IMR-90 (cell line): Measurements from ENCODE around the gene QRFP. TPM values are rescaled to one million over a fixed set of nuclear protein-coding genes. Genes with fewer than 3 reads are reported as not detected.

ENCODE experiments used
- ATAC-seq: fragments of 200-7000 bp; cut with Tn5 transposase; 2 replicates; pipeline ENCODE4 v1.9.1; 2020; ENCODE audit warnings: low read depth, mild to moderate bottlenecking, moderate library complexity
- BruUV-seq: library from RNA; stranded (reverse); fragments of 400-500 nt; replicated peaks from 2 replicates; lab custom pipeline; 2021; lab: Mats Ljungman, UMichigan
- CTCF ChIA-PET: fragments of 300-600 bp; formaldehyde crosslinking; extraction: SDS; loops from one replicate; lab custom pipeline; 2021; ENCODE audit warnings: antibody characterized with exemption; lab: Yijun Ruan, JAX
- POLR2A ChIA-PET: fragments of 300-600 bp; sonication (Branson Sonifier 250); formaldehyde crosslinking; loops from one replicate; lab custom pipeline; 2022; ENCODE audit warnings: antibody characterized with exemption; ENCODE audit not compliant: unreplicated experiment; lab: Charles Lee
- DNase-seq: peaks from one replicate; pipeline ENCODE4 v3.0.0; 2013
- H2AFZ ChIP-seq: replicated peaks from 2 replicates; pipeline ENCODE3; 2013; ENCODE audit warnings: low read length, mild to moderate bottlenecking; ENCODE audit not compliant: poor library complexity
- H2AK5ac ChIP-seq: 2 replicates; pipeline ENCODE4 v1.6.1; 2013; ENCODE audit warnings: low read depth, low read length, inconsistent platforms
- H2AK9ac ChIP-seq: replicated peaks from 2 replicates; pipeline ENCODE3; 2013; ENCODE audit warnings: mild to moderate bottlenecking, low read depth, low read length, moderate library complexity; ENCODE audit not compliant: poor library complexity
- H2BK120ac ChIP-seq: 2 replicates; pipeline ENCODE4 v1.6.1; 2013; ENCODE audit warnings: low read depth, low read length, inconsistent platforms
- H2BK15ac ChIP-seq: 3 replicates; pipeline ENCODE4 v1.6.1; 2013; ENCODE audit warnings: low read depth, low read length, inconsistent platforms
- H2BK20ac ChIP-seq: 2 replicates; pipeline ENCODE4 v1.6.1; 2013; ENCODE audit warnings: low read depth, mild to moderate bottlenecking, inconsistent platforms, low read length, moderate library complexity
- H2BK5ac ChIP-seq: 2 replicates; pipeline ENCODE4 v1.6.1; 2013; ENCODE audit warnings: mild to moderate bottlenecking, low read depth, low read length, inconsistent platforms; ENCODE audit not compliant: poor library complexity, severe bottlenecking
- H3K14ac ChIP-seq: replicated peaks from 2 replicates; pipeline ENCODE4 v1.6.1; 2013; ENCODE audit warnings: low read depth, low read length, inconsistent platforms
- H3K18ac ChIP-seq: 2 replicates; pipeline ENCODE4 v1.6.1; 2013; ENCODE audit warnings: low read depth, low read length, control low read depth
- H3K23ac ChIP-seq: 2 replicates; pipeline ENCODE4 v1.6.1; 2013; ENCODE audit warnings: low read depth, low read length, inconsistent platforms
- H3K27ac ChIP-seq: 2 replicates; pipeline ENCODE4 v1.5.1; 2013; ENCODE audit warnings: mild to moderate bottlenecking, control low read depth, low read length; ENCODE audit not compliant: insufficient read depth
- H3K27me3 ChIP-seq: 2 replicates; pipeline ENCODE4 v1.6.1; 2013; ENCODE audit warnings: low read length; ENCODE audit not compliant: control insufficient read depth, insufficient read depth
- H3K36me3 ChIP-seq: 2 replicates; pipeline ENCODE4 v1.6.1; 2013; ENCODE audit warnings: low read length, mixed read lengths; ENCODE audit not compliant: control insufficient read depth, insufficient read depth
- H3K4ac ChIP-seq: 2 replicates; pipeline ENCODE4 v1.6.1; 2013; ENCODE audit warnings: low read depth, low read length, inconsistent platforms
- H3K4me1 ChIP-seq: 2 replicates; pipeline ENCODE4 v1.6.1; 2013; ENCODE audit warnings: low read length, mixed read lengths; ENCODE audit not compliant: control insufficient read depth, insufficient read depth
- H3K4me2 ChIP-seq: 2 replicates; pipeline ENCODE4 v1.6.1; 2013; ENCODE audit warnings: low read depth, mild to moderate bottlenecking, control low read depth, low read length, moderate library complexity
- H3K4me3 ChIP-seq: 2 replicates; pipeline ENCODE4 v1.5.1; 2013; ENCODE audit warnings: low read depth, mild to moderate bottlenecking, control low read depth, low read length, moderate library complexity; ENCODE audit not compliant: insufficient read depth
- H3K56ac ChIP-seq: 2 replicates; pipeline ENCODE4 v1.6.1; 2013; ENCODE audit warnings: low read length, inconsistent platforms; ENCODE audit not compliant: insufficient read depth; ENCODE audit errors: extremely low read depth
- H3K79me1 ChIP-seq, 2 experiments: 2 replicates each; pipeline ENCODE4 v1.6.1; 2013; ENCODE audit warnings: low read length in 2 of 2, inconsistent platforms in 1 of 2, low read depth in 1 of 2
- H3K9ac ChIP-seq: 2 replicates; pipeline ENCODE4 v1.6.1; 2013; ENCODE audit warnings: low read depth, low read length, control low read depth
- H3K9me1 ChIP-seq: 2 replicates; pipeline ENCODE4 v1.6.1; 2013; ENCODE audit warnings: low read length, inconsistent platforms; ENCODE audit not compliant: insufficient read depth
- H3K9me3 ChIP-seq: 2 replicates; pipeline ENCODE4 v1.6.1; 2013; ENCODE audit warnings: low read length; ENCODE audit not compliant: control insufficient read depth, insufficient read depth
- H4K20me1 ChIP-seq: 2 replicates; pipeline ENCODE4 v1.6.1; 2013; ENCODE audit warnings: low read length, inconsistent platforms; ENCODE audit not compliant: insufficient read depth
- H4K5ac ChIP-seq: 2 replicates; pipeline ENCODE4 v1.6.1; 2013; ENCODE audit warnings: mild to moderate bottlenecking, low read depth, low read length, control low read depth
- H4K8ac ChIP-seq, 2 experiments: 2 replicates each; pipeline ENCODE4 v1.6.1; 2013; ENCODE audit warnings: low read depth in 2 of 2, low read length in 2 of 2, control low read depth in 1 of 2, inconsistent platforms in 1 of 2
- H4K91ac ChIP-seq: 2 replicates; pipeline ENCODE4 v1.6.1; 2013; ENCODE audit warnings: low read depth, low read length, inconsistent platforms; ENCODE audit not compliant: insufficient read depth
- CEBPB ChIP-seq: IDR thresholded peaks from 2 replicates; pipeline ENCODE4 v1.6.1; 2012; ENCODE audit warnings: low read depth, low read length, improper control_type of control experiment
- CHD1 ChIP-seq: IDR thresholded peaks from 2 replicates; pipeline ENCODE4 v1.6.1; 2012; ENCODE audit warnings: low read depth, low read length, improper control_type of control experiment
- MAFK ChIP-seq: IDR thresholded peaks from 2 replicates; pipeline ENCODE4 v1.6.1; 2012; ENCODE audit warnings: low read depth, low read length, improper control_type of control experiment
- MAZ ChIP-seq: IDR thresholded peaks from 2 replicates; pipeline ENCODE4 v1.6.1; 2012; ENCODE audit warnings: low read depth, mild to moderate bottlenecking, low read length, improper control_type of control experiment, moderate library complexity, borderline replicate concordance
- MXI1 ChIP-seq: IDR thresholded peaks from 2 replicates; pipeline ENCODE4 v1.6.1; 2012; ENCODE audit warnings: low read depth, mild to moderate bottlenecking, low read length, moderate library complexity, borderline replicate concordance
- NFE2L2 ChIP-seq: fragments of 150-350 bp; IDR thresholded peaks from 2 replicates; pipeline ENCODE4 v1.6.1; 2016; ENCODE audit warnings: low read depth, mild to moderate bottlenecking, low read length
- RFX5 ChIP-seq: IDR thresholded peaks from 2 replicates; pipeline ENCODE4 v1.8.0; 2012; ENCODE audit warnings: low read depth, mild to moderate bottlenecking, low read length, moderate library complexity
- SMC3 ChIP-seq: fragments of 150-350 bp; IDR thresholded peaks from 2 replicates; pipeline ENCODE4 v1.6.1; 2016; ENCODE audit warnings: low read depth, mild to moderate bottlenecking, antibody characterized with exemption, low read length, moderate library complexity
- WGBS, 2 experiments: methylation state at CpG; one replicate each; pipeline versions ENCODE4 v1.1.5 to v1.1.7; 2013; ENCODE audit warnings: missing lambda C conversion rate in 2 of 2; ENCODE audit not compliant: insufficient read length in 1 of 2; ENCODE audit errors: extremely low coverage in 2 of 2; 5-methylcytosine and 5-hydroxymethylcytosine counted together
- dilution Hi-C: fragments of 300-500 bp; cut with HindIII; formaldehyde crosslinking; loops from one replicate; pipeline ENCODE4 v1.14.3; 2018; ENCODE audit warnings: low sequenced_read_pairs; ENCODE audit not compliant: unreplicated experiment
- in situ Hi-C: fragments of 300-500 bp; cut with MboI; formaldehyde crosslinking; loops from 3 replicates; pipeline ENCODE4 v1.14.3; 2019; ENCODE audit warnings: low sequenced_read_pairs, inconsistent platforms, mixed read lengths
- intact Hi-C: fragments of 100-400 bp; cut with micrococcal nuclease; formaldehyde crosslinking; loops from 2 replicates; pipeline ENCODE4 v1.10.0; 2022
- polyA plus RNA-seq, 3 experiments: library from polyadenylated mRNA; depleted of rRNA; stranded (reverse); fragments of >200 nt; gene quantifications; 2 replicates each; pipeline ENCODE4 v1.2.3, GENCODE V29; 2012; ENCODE audit warnings: low replicate concordance in 1 of 3
- total RNA-seq: library from RNA; depleted of rRNA; stranded (reverse); fragments of >200 nt; gene quantifications from 2 replicates; pipeline ENCODE4 v1.2.3, GENCODE V29; 2012
- TF ChIP-seq, protein P1 (sequence below): fragments of 150-350 bp; IDR thresholded peaks from 2 replicates; pipeline ENCODE4 v1.6.1; 2016; ENCODE audit warnings: low read depth, mild to moderate bottlenecking, low read length, moderate library complexity, borderline replicate concordance
- TF ChIP-seq, protein P2 (sequence below): conservative IDR thresholded peaks from 2 replicates; pipeline ENCODE4 v1.5.1; 2012; ENCODE audit warnings: mild to moderate bottlenecking, low read depth, low read length, improper control_type of control experiment

The QRFP gene
- total and polyA plus RNA-seq, 2 of the 4 experiments (the other 2 are of a cell fraction): not detected

DNA sequence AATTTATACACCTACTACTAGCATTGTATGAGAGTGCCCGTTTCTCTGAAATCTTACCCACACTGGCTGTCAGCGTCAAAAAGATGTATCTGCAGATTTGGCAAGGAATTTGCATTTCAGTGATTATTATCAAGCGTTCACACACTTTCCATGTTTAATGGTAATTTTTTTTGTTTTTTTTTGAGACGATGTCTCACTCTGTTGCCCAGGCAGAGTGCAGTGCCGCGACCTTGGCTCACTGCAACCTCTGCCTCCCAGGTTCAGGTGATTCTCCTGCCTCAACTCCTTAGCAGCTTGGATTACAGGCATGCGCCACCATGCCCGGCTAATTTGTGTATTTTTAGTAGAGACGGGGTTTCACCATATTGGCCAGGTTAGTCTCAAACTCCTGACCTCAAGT is 47.3 kb downstream of the QRFP start:
- in situ Hi-C loops: no loop called here
- Histone ChIP-seq H2AK9ac (no peak overlapping the region), H3K56ac (no peak overlapping the region), H3K79me1 (peaks cover 4 to 54% of the 10 kb centered on the region in 2 experiments; a peak in 2 of 4 replicates), H3K9me1 (peaks cover 5% of the 10 kb centered on the region; the same call in 1 of the 2 replicates), H2AK5ac (no peak overlapping the region), H3K4me2 (no peak overlapping the region), H3K9ac (no peak overlapping the region), H4K20me1 (peaks cover 58% of the 10 kb centered on the region), H3K14ac (no peak overlapping the region; the same call in 1 of the 2 replicates), H2BK5ac (peak overlapping the region; percentile 83), H3K4me1 (peaks cover 15% of the 10 kb centered on the region), H3K27me3 (no peaks in the 10 kb centered on the region), H2BK120ac (no peak overlapping the region), H3K27ac (peak overlapping the region; percentile 21; the same call in 1 of the 2 replicates), H4K5ac (no peak overlapping the region), H2BK20ac (no peak overlapping the region), H4K91ac (no peak overlapping the region), H2BK15ac (no peak overlapping the region), H3K4ac (no peak overlapping the region), H3K4me3 (no peak overlapping the region), H4K8ac (no peak overlapping the region), H2AFZ (no peak overlapping the region), H3K9me3 (no peaks in the 10 kb centered on the region), H3K23ac (no peak overlapping the region), H3K36me3 (peaks cover 9% of the 10 kb centered on the region), H3K18ac (no peak overlapping the region)
- ChIA-PET POLR2A (no interaction called here), CTCF (no interaction called here)
- WGBS, 2 experiments: 100% methylated on average over 3 of the region's 9 CpGs; no CpG with 5 or more reads in 1 of the 2 experiments
- TF ChIP-seq CEBPB (no peak), RFX5 (no peak), MAZ (no peak), MXI1 (no peak), MAFK (no peak), NFE2L2 (no peak), SMC3 (no peak), CHD1 (no peak)
- TF ChIP-seq, protein P1, sequence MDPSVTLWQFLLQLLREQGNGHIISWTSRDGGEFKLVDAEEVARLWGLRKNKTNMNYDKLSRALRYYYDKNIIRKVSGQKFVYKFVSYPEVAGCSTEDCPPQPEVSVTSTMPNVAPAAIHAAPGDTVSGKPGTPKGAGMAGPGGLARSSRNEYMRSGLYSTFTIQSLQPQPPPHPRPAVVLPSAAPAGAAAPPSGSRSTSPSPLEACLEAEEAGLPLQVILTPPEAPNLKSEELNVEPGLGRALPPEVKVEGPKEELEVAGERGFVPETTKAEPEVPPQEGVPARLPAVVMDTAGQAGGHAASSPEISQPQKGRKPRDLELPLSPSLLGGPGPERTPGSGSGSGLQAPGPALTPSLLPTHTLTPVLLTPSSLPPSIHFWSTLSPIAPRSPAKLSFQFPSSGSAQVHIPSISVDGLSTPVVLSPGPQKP: no peak
- TF ChIP-seq, protein P2, sequence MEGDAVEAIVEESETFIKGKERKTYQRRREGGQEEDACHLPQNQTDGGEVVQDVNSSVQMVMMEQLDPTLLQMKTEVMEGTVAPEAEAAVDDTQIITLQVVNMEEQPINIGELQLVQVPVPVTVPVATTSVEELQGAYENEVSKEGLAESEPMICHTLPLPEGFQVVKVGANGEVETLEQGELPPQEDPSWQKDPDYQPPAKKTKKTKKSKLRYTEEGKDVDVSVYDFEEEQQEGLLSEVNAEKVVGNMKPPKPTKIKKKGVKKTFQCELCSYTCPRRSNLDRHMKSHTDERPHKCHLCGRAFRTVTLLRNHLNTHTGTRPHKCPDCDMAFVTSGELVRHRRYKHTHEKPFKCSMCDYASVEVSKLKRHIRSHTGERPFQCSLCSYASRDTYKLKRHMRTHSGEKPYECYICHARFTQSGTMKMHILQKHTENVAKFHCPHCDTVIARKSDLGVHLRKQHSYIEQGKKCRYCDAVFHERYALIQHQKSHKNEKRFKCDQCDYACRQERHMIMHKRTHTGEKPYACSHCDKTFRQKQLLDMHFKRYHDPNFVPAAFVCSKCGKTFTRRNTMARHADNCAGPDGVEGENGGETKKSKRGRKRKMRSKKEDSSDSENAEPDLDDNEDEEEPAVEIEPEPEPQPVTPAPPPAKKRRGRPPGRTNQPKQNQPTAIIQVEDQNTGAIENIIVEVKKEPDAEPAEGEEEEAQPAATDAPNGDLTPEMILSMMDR: no peak
- intact Hi-C loops: no loop called here
- ATAC-seq: no peak
- DNase-seq: no peak
- no TSS peak for BruUV-seq
- dilution Hi-C loops: no loop called here
